ENCODE data around the gene LIN7A. TPM values are rescaled to one million over a fixed set of nuclear protein-coding genes. Genes with fewer than 3 reads are reported as not detected.

LIN7A gene
- total RNA-seq, 1 donor = 0.81 TPM

GRCh38 chr12:80861641-80862378, 75.9 kb downstream of the LIN7A start:
- no peak for DNase-seq (ENCODE audit: low read depth in 2 of 3, low spot score in 2 of 3)

- DNase-seq (ENCODE audit: low read depth in 2 of 3, low spot score in 2 of 3) = no peak
These were observed 76.8 kb downstream of the LIN7A start for GRCh38 chr12:80860928-80861327.

- DNase-seq (ENCODE audit: low read depth in 2 of 3, low spot score in 2 of 3) = no peak
These were observed 77.5 kb downstream of the LIN7A start for GRCh38 chr12:80860206-80860605.

- no peak for DNase-seq (ENCODE audit: low read depth in 2 of 3, low spot score in 2 of 3)
These were observed 79.4 kb downstream of the LIN7A start for GRCh38 chr12:80858356-80858755.

GRCh38 chr12:80857311-80857710, 80.4 kb downstream of the LIN7A start:
- no peak for DNase-seq (ENCODE audit: low read depth in 2 of 3, low spot score in 2 of 3)

GRCh38 chr12:80849337-80849736, 88.4 kb downstream of the LIN7A start:
- DNase-seq (ENCODE audit: low read depth in 2 of 3, low spot score in 2 of 3) = no peak

- DNase-seq (ENCODE audit: low read depth in 2 of 3, low spot score in 2 of 3) = no peak
These were observed 88.9 kb downstream of the LIN7A start for GRCh38 chr12:80848858-80849257.

GRCh38 chr12:80847575-80847974, 90.2 kb downstream of the LIN7A start:
- no peak for DNase-seq (ENCODE audit: low read depth in 2 of 3, low spot score in 2 of 3)

GRCh38 chr12:80846952-80847351, 90.8 kb downstream of the LIN7A start:
- DNase-seq (ENCODE audit: low read depth in 2 of 3, low spot score in 2 of 3) = no peak

- DNase-seq (ENCODE audit: low read depth in 2 of 3, low spot score in 2 of 3) = no peak
These were observed 92.1 kb downstream of the LIN7A start for GRCh38 chr12:80845639-80846038.

GRCh38 chr12:80843969-80844368, 93.8 kb downstream of the LIN7A start:
- no peak for DNase-seq (ENCODE audit: low read depth in 2 of 3, low spot score in 2 of 3)

GRCh38 chr12:80838708-80839107, 99.0 kb downstream of the LIN7A start:
- no peak for DNase-seq (ENCODE audit: low read depth in 2 of 3, low spot score in 2 of 3)

- no peak for DNase-seq (ENCODE audit: low read depth in 2 of 3, low spot score in 2 of 3)
These were observed 99.6 kb downstream of the LIN7A start for GRCh38 chr12:80838024-80838658.

- DNase-seq (ENCODE audit: low read depth in 2 of 3, low spot score in 2 of 3) = peak in 1 of 3 donors; percentile 1
These were observed 100.3 kb downstream of the LIN7A start for GRCh38 chr12:80837342-80837978.

GRCh38 chr12:80834724-80835123, 103.0 kb downstream of the LIN7A start:
- DNase-seq (ENCODE audit: low read depth in 2 of 3, low spot score in 2 of 3) = no peak

- DNase-seq (ENCODE audit: low read depth in 2 of 3, low spot score in 2 of 3) = no peak
These were observed 107.1 kb downstream of the LIN7A start for GRCh38 chr12:80830533-80831088.

- no peak for DNase-seq (ENCODE audit: low read depth in 2 of 3, low spot score in 2 of 3)
These were observed 108.0 kb downstream of the LIN7A start for GRCh38 chr12:80829767-80830166.

- DNase-seq (ENCODE audit: low read depth in 2 of 3, low spot score in 2 of 3) = no peak
These were observed 112.2 kb downstream of the LIN7A start for GRCh38 chr12:80825506-80825905.

GRCh38 chr12:80823393-80823792, 114.3 kb downstream of the LIN7A start:
- DNase-seq (ENCODE audit: low read depth in 2 of 3, low spot score in 2 of 3) = no peak

- DNase-seq (ENCODE audit: low read depth in 2 of 3, low spot score in 2 of 3) = no peak
These were observed 116.2 kb downstream of the LIN7A start for GRCh38 chr12:80821513-80822000.

GRCh38 chr12:80818878-80819277, 118.9 kb downstream of the LIN7A start:
- DNase-seq (ENCODE audit: low read depth in 2 of 3, low spot score in 2 of 3) = no peak
